Activated CD8-positive, alpha-beta memory T cell treated with anti-CD3 and anti-CD28 coated beads for 36 hours (primary cell): Measurements from ENCODE around the gene GLYAT. TPM values are rescaled to one million over a fixed set of nuclear protein-coding genes. Genes with fewer than 3 reads are reported as not detected.
"Not testable (repeated sequence)": the region's sequence is repeated elsewhere in the genome, so short reads cannot be mapped to it uniquely, and the experiment has no call there.

Experiments
- CTCF ChIA-PET: fragments of 350-600 bp; sonication (Branson Sonifier 250); formaldehyde crosslinking; loops from one replicate; lab custom pipeline; 2021; ENCODE audit warnings: antibody characterized with exemption; lab: Charles Lee
- POLR2A ChIA-PET: fragments of 350-600 bp; sonication (Branson Sonifier 250); formaldehyde crosslinking; loops from one replicate; lab custom pipeline; 2021; ENCODE audit warnings: antibody characterized with exemption; lab: Charles Lee
- total RNA-seq, 2 experiments: library from RNA; stranded (reverse); gene quantifications; one replicate each; pipeline ENCODE4 v1.2.3, GENCODE V29; 2021

The GLYAT gene
- total RNA-seq, 2 experiments from 2014 or later, result not detected

GRCh38 chr11:58691675-58692074, 40.1 kb downstream of the GLYAT start:
- ChIA-PET CTCF (no interaction called here), POLR2A (no interaction called here)

GRCh38 chr11:58688789-58689503, 42.8 kb downstream of the GLYAT start:
- ChIA-PET POLR2A (no interaction called here), CTCF (no interaction called here)

- ChIA-PET CTCF (interaction anchor here (0.7 kb wide), 1 partner anchor 42 kb away, joined by 3 read pairs; no protein-coding TSS in a partner anchor), POLR2A (interaction anchor here (1.4 kb wide), 1 partner anchor 109 kb away, joined by 4 read pairs; no protein-coding TSS in a partner anchor)
Observed at GRCh38 chr11:58685973-58686722, 45.6 kb downstream of the GLYAT start.

- POLR2A ChIA-PET, CTCF ChIA-PET: not testable (repeated sequence)
Observed at GRCh38 chr11:58682660-58683059, 49.1 kb downstream of the GLYAT start.

- CTCF ChIA-PET, POLR2A ChIA-PET: not testable (repeated sequence)
Observed at GRCh38 chr11:58677536-58677935, 54.2 kb downstream of the GLYAT start.

GRCh38 chr11:58676563-58677135, 55.1 kb downstream of the GLYAT start:
- CTCF ChIA-PET, result no interaction called here
- POLR2A ChIA-PET, result no interaction called here

GRCh38 chr11:58675334-58676155, 56.2 kb downstream of the GLYAT start:
- ChIA-PET CTCF (no interaction called here), POLR2A (no interaction called here)

- ChIA-PET POLR2A (no interaction called here), CTCF (no interaction called here)
Observed at GRCh38 chr11:58674609-58675008, 57.1 kb downstream of the GLYAT start.

- ChIA-PET POLR2A (no interaction called here), CTCF (interaction anchor here (1.2 kb wide), 1 partner anchor 116 kb away, joined by 4 read pairs; no protein-coding TSS in a partner anchor)
Observed at GRCh38 chr11:58671983-58672633, 59.6 kb downstream of the GLYAT start.

- CTCF ChIA-PET, result no interaction called here
- POLR2A ChIA-PET, result no interaction called here
Observed at GRCh38 chr11:58659910-58660570, 71.7 kb downstream of the GLYAT start.

- POLR2A ChIA-PET, result no interaction called here
Observed at GRCh38 chr11:58659404-58659803, 72.3 kb downstream of the GLYAT start.

More at GRCh38 chr11:58659404-58659803, 72.3 kb downstream of the GLYAT start:
- CTCF ChIA-PET, result no interaction called here

Other genes starting within 250 kb of the GLYAT start
- under 1 TPM; 0.30 to 0.40 TPM for gene OR5B21, start 223.8 kb downstream of the GLYAT start, total RNA-seq
- 100 to 1,000 TPM; 121 to 130 TPM for gene LPXN, start 156.1 kb downstream of the GLYAT start, total RNA-seq
- gene ZFP91, start 152.9 kb downstream of the GLYAT start, total RNA-seq, result 10 to 100 TPM; 52.7 to 55.6 TPM
- 1 to 10 TPM; 2.2 to 2.3 TPM for gene CNTF, start 109.3 kb downstream of the GLYAT start, total RNA-seq
- gene GLYATL2, start 112.8 kb upstream of the GLYAT start, total RNA-seq, result not detected
- gene GLYATL1, start 207.5 kb upstream of the GLYAT start, total RNA-seq, result not detected